ENCODE measurements around the gene KLHL42. TPM values are rescaled to one million over a fixed set of nuclear protein-coding genes. Genes with fewer than 3 reads are reported as not detected.
A peak's percentile ranks its signal among the peaks of the same experiment; 100 is the strongest.

The KLHL42 gene
- total RNA-seq, 1 donor from 2014 or later, result 65.3 TPM

DNA sequence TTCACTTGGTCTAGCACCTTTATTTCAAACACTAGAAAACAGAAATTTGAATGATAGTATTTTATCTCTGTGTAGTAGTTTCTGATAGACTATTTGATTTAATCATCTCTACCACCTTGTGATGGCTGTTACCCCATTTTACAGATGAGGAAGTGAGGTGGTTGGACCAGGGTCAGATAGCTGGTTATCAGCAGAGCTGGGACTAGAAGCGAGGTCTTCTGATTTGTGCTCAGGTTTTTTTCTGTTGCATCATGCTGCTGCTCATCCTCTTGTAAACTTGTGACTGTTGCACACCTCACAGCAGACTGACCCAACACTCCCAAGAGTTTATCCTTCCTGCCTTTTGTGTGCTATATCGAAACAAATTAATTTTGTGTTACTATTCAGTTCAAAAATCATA, 10.1 kb downstream of the KLHL42 start:
- no peaks in the 10 kb centered on the region for H3K36me3 Mint-ChIP-seq (ENCODE audit: unreplicated experiment)
- peaks cover 10% of the 10 kb centered on the region for H3K4me1 Mint-ChIP-seq (ENCODE audit: low read depth, unreplicated experiment)
- no peak overlapping the region for H3K27ac Mint-ChIP-seq (ENCODE audit: unreplicated experiment)
- H3K9me3 Mint-ChIP-seq (ENCODE audit: unreplicated experiment), result peaks cover 1% of the 10 kb centered on the region
- TF ChIP-seq, protein P1, sequence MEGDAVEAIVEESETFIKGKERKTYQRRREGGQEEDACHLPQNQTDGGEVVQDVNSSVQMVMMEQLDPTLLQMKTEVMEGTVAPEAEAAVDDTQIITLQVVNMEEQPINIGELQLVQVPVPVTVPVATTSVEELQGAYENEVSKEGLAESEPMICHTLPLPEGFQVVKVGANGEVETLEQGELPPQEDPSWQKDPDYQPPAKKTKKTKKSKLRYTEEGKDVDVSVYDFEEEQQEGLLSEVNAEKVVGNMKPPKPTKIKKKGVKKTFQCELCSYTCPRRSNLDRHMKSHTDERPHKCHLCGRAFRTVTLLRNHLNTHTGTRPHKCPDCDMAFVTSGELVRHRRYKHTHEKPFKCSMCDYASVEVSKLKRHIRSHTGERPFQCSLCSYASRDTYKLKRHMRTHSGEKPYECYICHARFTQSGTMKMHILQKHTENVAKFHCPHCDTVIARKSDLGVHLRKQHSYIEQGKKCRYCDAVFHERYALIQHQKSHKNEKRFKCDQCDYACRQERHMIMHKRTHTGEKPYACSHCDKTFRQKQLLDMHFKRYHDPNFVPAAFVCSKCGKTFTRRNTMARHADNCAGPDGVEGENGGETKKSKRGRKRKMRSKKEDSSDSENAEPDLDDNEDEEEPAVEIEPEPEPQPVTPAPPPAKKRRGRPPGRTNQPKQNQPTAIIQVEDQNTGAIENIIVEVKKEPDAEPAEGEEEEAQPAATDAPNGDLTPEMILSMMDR (IDR thresholded peaks at IDR 0.05; ENCODE audit: partially characterized antibody, unreplicated experiment), result no peak
- DNase-seq, result no peak
- H3K27me3 Mint-ChIP-seq (ENCODE audit: unreplicated experiment), result no peaks in the 10 kb centered on the region
- no peak overlapping the region for H3K4me3 Mint-ChIP-seq (ENCODE audit: unreplicated experiment)

DNA sequence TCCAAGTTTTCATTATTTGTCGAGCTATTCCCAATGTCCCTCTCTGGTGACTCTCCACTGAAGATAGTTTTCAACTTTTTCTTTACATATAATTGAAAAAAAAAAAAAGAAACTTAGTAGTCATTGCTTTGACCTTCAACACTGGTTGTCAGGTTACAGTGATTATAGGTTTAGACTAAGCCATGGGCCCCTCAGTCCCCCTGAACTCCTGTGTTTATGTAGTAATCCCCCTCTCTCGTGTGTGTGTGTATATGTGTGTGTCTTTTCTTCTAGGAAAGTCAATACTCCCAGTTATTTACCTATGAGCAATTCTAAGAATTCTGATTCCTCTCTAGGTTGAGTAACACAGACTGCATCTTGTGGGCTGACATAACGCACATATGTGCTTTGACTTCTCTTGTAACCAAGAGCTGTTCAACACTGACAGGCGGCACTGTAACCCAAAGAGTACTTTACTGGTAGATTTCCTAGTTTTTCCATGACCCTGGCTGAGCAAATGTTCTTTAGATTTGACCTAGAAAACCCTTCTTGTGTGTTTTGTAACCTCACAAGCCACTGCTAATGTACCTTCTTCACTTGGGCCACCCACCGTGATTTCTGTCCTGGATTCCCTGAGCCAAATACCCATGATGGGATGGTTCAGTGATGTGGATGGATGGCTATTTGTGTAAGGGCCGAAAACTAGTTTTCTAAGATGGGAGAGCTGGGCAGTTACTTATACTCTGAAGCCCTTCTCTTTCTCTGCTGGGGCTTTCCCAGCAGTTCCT, 15.0 kb downstream of the KLHL42 start:
- no peak for DNase-seq
- Mint-ChIP-seq H3K27me3 (ENCODE audit: unreplicated experiment) (no peaks in the 10 kb centered on the region), H3K36me3 (ENCODE audit: unreplicated experiment) (peaks cover 6% of the 10 kb centered on the region), H3K4me3 (ENCODE audit: unreplicated experiment) (no peak overlapping the region), H3K27ac (ENCODE audit: unreplicated experiment) (no peak overlapping the region), H3K4me1 (ENCODE audit: low read depth, unreplicated experiment) (no peaks in the 10 kb centered on the region), H3K9me3 (ENCODE audit: unreplicated experiment) (no peaks in the 10 kb centered on the region)
- TF ChIP-seq, protein P1 (IDR thresholded peaks at IDR 0.05; ENCODE audit: partially characterized antibody, unreplicated experiment), result no peak

DNA sequence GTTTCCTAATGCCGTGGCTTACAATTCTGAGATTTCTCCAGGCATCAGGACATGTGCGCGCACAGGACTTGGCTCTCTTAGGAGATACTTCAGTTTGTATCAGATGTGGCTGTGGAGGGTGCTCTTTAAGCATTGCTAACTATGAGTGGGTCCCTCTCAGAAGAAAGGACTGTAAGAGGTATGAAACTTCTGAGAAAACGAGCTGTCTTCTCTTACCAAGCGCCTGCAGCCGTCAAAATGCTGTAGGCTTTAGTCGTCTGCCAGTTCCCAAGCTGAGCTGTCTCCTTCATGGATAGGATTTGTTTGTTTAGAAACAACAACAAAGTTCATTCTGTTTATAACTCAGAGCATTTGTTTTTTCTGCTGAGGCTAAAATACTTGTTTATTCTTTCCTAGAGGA, 16.1 kb downstream of the KLHL42 start:
- TF ChIP-seq, protein P1 (IDR thresholded peaks at IDR 0.05; ENCODE audit: partially characterized antibody, unreplicated experiment), result no peak
- no peak for DNase-seq
- peaks cover 6% of the 10 kb centered on the region for H3K36me3 Mint-ChIP-seq (ENCODE audit: unreplicated experiment)
- no peak overlapping the region for H3K4me3 Mint-ChIP-seq (ENCODE audit: unreplicated experiment)
- peaks cover 3% of the 10 kb centered on the region for H3K27me3 Mint-ChIP-seq (ENCODE audit: unreplicated experiment)
- no peaks in the 10 kb centered on the region for H3K4me1 Mint-ChIP-seq (ENCODE audit: low read depth, unreplicated experiment)
- H3K9me3 Mint-ChIP-seq (ENCODE audit: unreplicated experiment), result no peaks in the 10 kb centered on the region
- H3K27ac Mint-ChIP-seq (ENCODE audit: unreplicated experiment), result no peak overlapping the region

DNA sequence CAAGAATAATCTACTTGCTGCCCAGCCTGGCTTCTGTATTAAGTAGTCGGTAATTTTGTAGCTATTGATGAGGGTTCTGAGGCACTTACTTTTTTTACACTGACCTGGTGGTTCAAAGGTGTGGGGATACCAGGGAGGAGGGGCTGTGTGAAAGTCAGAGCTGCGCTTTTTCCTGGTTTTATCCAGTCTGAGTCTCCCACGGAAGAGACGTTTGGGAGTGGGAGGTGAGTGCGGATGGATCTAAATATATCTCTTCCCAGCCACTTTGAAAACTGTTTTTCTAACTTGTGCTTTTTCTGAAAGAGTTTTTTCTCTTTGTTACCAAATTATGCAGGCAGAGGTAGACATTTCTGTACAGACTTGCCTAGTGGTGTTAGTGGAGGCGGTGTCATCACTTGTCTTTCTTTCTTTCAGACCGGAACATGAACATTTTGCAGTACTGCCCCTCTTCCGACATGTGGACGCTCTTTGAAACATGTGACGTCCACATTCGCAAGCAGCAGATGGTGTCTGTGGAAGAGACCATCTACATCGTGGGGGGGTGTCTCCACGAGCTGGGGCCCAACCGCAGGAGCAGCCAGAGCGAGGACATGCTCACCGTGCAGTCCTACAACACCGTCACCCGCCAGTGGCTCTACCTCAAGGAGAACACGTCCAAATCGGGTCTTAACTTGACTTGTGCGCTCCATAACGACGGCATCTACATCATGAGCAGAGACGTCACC, 17.4 kb downstream of the KLHL42 start:
- Mint-ChIP-seq H3K4me3 (ENCODE audit: unreplicated experiment) (no peak overlapping the region), H3K4me1 (ENCODE audit: low read depth, unreplicated experiment) (no peaks in the 10 kb centered on the region), H3K9me3 (ENCODE audit: unreplicated experiment) (no peaks in the 10 kb centered on the region), H3K27ac (ENCODE audit: unreplicated experiment) (peak overlapping the region; percentile 0), H3K27me3 (ENCODE audit: unreplicated experiment) (peaks cover 3% of the 10 kb centered on the region), H3K36me3 (ENCODE audit: unreplicated experiment) (peaks cover 6% of the 10 kb centered on the region)
- DNase-seq, result no peak
- TF ChIP-seq, protein P1 (IDR thresholded peaks at IDR 0.05; ENCODE audit: partially characterized antibody, unreplicated experiment), result no peak

DNA sequence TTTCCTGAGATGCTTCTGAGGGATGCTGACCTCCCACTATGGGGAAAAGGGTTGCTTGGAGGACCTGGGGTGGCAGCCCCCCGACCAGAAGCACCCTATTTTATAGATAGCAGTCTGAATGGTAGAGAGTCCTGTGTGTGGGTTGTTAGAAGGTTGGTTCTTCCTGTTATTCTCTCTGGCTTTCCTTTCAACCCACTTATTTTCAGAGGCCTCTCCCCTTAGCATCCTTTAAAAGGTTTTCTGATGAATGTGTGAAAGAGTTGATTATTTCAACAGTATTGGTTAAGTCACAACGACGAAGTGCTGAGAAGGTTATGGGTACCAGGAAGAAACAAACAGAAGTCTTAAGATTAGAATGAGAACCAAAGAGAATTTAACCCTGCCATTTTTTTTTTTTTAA, 20.8 kb downstream of the KLHL42 start:
- H3K27ac Mint-ChIP-seq (ENCODE audit: unreplicated experiment), result no peak overlapping the region
- DNase-seq, result no peak
- no peaks in the 10 kb centered on the region for H3K9me3 Mint-ChIP-seq (ENCODE audit: unreplicated experiment)
- H3K4me3 Mint-ChIP-seq (ENCODE audit: unreplicated experiment), result no peak overlapping the region
- TF ChIP-seq, protein P1 (IDR thresholded peaks at IDR 0.05; ENCODE audit: partially characterized antibody, unreplicated experiment), result no peak
- H3K27me3 Mint-ChIP-seq (ENCODE audit: unreplicated experiment), result peaks cover 3% of the 10 kb centered on the region
- H3K4me1 Mint-ChIP-seq (ENCODE audit: low read depth, unreplicated experiment), result no peaks in the 10 kb centered on the region
- H3K36me3 Mint-ChIP-seq (ENCODE audit: unreplicated experiment), result peaks cover 6% of the 10 kb centered on the region

All from glutamatergic neuron (in vitro differentiated cells).